Measurements from ENCODE around the gene HECW1.
"Not testable (repeated sequence)": the region's sequence is repeated elsewhere in the genome, so short reads cannot be mapped to it uniquely, and the experiment has no call there.

HECW1 gene

DNA sequence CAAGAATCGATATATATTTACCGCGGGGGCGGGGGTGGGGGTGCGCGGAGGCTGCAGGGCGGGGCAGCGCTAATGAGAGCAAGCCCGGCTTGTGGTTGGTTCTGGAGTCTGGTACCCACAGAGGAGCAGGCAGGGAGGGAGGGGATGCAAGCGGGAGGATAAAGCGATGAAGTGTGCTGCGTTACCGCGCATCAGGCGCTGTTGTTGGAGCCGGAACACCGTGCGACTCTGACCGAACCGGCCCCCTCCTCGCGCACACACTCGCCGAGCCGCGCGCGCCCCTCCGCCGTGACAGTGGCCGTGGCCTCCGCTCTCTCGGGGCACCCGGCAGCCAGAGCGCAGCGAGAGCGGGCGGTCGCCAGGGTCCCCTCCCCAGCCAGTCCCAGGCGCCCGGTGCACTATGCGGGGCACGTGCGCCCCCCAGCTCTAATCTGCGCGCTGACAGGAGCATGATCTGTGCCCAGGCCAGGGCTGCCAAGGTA is at the start of gene HECW1:
Gene HECW1, plus strand, starts transcription at position 189 of the 482 bp plus-strand sequence. CDS start 131,259 bp downstream, outside the sequence.
- no peak for DNase-seq

- no peak for DNase-seq
These were observed 40.8 kb upstream of the HECW1 start for GRCh38 chr7:43071604-43072003.

DNA sequence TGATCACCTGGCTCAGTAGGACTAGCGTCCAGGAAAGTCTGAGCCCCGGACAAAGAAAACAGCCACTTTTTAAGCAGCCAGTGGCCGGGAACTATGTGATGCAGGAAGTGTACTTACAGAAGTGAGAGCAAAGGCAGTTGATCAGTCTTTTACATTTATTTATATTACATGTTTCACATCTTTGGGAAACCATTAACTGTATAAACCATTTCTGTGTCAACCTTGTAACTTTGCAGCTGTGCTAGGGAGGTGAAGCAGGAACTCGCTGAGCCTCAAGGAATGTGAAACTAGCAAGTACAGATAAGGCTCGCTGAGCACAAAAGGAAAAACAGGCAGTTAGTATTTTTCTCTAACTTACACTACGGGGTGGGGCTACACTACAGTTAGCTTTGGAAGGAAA is 39.9 kb upstream of the HECW1 start:
- no peak for DNase-seq

DNA sequence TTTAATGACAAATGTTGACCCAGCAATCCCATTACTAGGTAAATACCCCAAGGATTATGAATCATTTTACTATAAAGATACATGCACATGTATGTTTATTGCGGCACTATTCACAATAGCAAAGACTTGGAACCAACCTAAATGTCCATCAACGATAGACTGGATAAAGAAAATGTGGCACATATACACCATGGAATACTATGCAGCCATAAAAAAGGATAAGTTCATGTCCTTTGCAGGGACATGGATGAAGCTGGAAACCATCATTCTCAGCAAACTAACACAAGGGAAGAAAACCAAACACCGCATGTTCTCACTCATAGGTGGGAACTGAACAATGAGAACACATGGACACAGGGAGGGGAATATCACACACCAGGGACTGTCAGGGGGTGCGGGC is 38.6 kb upstream of the HECW1 start:
- DNase-seq: not testable (repeated sequence)

DNA sequence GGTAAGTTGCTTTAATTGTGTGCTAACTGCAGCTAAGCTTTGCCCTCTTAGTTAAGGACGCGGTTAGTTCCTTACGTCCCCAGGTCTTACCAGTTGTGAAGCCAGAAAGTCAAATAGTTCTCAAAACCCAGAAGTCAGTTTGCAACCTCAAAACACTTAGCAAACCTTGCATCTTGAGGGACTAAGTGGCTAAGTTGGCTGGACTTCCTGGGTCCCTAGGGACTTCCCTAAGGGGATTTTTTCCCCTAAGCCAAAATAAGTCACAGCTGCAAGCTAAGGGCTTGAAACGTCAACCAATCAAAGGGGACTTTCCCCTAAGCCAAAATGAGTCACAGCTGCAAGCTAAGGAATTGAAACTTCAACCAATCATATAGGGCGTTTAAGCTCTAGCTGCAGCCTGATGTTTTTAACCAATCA is 36.2 kb upstream of the HECW1 start:
- no peak for DNase-seq

- DNase-seq: no peak
These were observed 35.8 kb upstream of the HECW1 start for GRCh38 chr7:43076606-43077005.

- no peak for DNase-seq
These were observed 35.2 kb upstream of the HECW1 start for GRCh38 chr7:43077285-43077684.

DNA sequence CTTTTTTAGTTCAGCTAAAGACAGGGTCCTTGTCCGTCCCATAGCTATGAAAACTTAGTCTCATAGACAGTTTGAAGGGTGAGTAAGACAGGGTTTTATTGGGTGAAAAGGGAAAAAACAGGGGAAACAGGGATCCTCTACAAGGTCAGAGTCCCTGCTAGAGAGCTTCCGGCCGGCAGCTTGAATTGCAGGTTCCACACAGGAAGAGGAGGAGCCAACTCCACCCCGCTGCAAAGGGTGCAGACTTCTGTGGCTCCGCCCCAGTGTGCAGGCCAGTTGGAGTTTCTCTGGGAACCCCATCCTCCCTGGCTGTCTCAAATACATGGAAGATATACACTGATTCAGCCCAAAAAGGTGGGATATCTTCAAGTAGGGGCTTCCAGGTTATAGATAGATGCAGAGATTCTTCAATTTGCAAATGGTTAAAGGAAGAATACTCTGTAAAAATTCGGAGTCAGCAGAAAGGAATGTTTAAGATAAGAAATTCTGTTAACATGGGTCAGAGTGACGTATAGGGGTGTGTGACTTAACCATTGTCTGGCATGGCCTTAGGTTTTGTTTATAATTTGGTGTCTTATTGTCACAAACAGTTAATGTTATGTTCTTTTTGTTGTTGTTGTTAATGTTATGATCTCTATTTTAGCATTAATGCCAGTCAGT is 34.6 kb upstream of the HECW1 start:
- no peak for DNase-seq

DNA sequence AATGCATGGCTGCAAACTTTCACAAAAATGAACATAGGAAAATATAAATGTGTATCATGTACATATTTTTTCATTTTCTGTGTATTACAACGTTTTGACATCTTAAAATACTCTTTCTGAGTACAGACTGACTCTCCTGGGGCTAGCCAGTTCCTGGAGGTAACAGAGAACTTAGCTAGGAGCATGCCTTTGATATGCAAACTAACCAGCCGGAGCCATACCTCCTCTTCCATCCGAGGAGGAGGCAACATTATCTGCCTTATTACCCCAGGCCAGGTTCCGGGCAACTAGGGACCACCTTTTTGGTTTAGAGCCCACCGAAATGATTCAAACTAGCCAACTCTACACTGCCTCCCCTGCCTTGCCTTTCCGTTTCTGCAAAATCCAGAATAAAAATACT is 33.7 kb upstream of the HECW1 start:
- no peak for DNase-seq

GRCh38 chr7:43081603-43082002 is 30.8 kb upstream of the HECW1 start:
- no peak for DNase-seq

- no peak for DNase-seq
These were observed 29.3 kb upstream of the HECW1 start for GRCh38 chr7:43083106-43083505.

DNA sequence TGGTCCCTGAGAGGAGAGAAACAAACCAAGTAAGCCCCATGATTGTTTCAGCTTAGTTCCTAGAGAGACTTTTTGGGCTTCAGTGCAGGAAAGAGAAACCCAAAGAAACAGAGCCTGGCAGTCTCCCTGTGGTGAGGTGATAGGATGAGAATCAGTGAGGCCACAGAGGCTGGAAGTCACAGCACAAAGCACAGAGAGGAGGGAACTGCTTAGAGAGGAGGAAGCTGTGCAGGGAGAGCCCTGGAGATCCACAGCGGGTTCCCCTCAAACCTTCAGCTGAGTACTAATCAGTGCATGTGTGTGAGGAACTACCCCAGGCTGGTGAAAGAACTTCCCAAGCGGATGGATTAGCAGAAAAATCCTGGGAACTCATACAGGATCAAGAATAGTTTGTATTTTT is 27.4 kb upstream of the HECW1 start:
- DNase-seq: no peak

GRCh38 chr7:43085992-43086391 is 26.5 kb upstream of the HECW1 start:
- DNase-seq: no peak

GRCh38 chr7:43092819-43093218 is 19.6 kb upstream of the HECW1 start:
- no peak for DNase-seq

- DNase-seq: no peak
These were observed 15.6 kb upstream of the HECW1 start for GRCh38 chr7:43096875-43097274.

- DNase-seq: no peak
These were observed 12.7 kb upstream of the HECW1 start for GRCh38 chr7:43099750-43100149.

GRCh38 chr7:43104874-43105520 is 7.5 kb upstream of the HECW1 start:
- no peak for DNase-seq

GRCh38 chr7:43105521-43106120 is 6.8 kb upstream of the HECW1 start:
- no peak for DNase-seq

DNA sequence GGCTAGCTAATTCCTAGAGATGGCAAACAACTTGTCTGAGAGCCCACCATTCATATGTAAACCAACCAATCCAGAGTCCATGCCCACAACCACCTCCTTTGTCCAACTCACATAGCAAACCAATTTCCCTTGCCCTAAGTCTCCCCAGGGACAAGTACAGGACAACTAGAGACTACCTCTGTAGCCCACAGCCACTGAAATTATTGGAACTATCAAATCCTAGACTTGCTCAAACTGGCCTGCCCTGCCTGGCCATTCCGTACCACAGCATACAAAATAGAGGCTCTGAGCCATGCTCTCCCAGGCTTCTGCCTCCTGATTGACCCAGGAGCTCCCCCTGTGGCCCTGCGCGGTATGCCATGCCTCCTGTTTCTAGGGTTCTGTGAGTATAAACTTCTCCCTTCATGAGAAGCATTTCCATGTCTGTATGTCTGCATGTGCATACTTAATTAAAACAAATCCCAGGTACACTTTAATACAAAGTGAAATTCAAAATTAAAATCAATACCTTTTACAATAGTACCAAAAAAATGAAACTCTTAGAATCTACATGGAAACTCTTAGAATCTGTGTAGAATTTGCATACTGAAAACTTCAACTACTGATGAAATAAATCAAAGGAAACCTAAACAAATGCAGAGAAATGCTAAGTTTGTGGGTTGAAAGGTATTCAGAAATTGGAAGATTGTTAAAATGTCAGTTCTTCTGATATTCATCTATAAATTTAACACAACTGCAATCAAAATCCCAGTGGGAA is 4.0 kb upstream of the HECW1 start:
- peak; percentile 29 for DNase-seq

GRCh38 chr7:43110791-43111535 is 1.5 kb upstream of the HECW1 start:
- DNase-seq: no peak

DNA sequence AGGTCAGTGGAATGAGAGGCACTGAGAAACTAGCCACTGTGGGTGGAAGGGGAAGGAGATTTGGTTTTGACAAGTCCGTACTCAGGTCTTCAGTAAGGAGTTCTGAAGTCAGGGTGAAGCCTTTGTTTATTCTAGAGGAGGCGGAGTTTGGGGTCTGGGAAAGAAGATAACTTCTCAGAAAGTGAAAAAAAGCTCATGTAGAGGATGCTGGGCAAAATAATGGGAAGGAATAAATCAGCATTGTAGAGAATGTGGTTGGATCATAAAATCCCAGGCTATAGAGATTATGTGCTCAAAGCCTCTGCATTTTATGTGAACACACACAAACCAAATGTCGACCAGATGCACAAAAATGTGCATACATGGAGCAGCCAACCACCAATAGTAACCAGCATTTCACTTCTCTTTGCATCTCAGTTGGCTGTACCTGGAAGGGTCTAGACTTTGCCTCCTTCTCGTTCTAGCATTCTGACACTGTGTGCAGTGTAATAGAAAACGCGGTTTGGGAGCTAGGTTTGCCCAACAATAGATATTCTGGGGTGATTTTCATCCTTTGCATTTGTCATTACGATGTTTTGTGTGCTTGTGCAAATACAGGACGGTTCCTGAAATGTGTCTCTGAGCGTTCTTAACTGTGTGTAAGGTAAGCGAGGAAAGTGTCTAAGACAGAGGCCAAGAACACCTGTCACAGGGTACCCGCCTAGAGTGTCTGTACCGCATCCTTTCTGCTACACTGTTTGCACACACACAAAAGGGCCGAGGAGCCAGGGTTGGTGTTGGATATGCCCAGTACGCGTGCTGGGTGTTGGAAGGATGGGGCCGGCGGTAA is 603 bp upstream of the HECW1 start:
- no peak for DNase-seq
